RWPE2 (cell line): ENCODE results near the gene PHTF2.
A peak's percentile ranks its signal among the peaks of the same experiment; 100 is the strongest.

ENCODE experiments used
- ATAC-seq: fragments of 200-7000 bp; cut with Tn5 transposase; 3 replicates; pipeline ENCODE4 v1.9.1; 2021; ENCODE audit warnings: low read depth
- DNase-seq: peaks from one replicate; pipeline ENCODE4 v3.0.0-alpha.2; 2020; ENCODE audit warnings: low spot score
- H3K27ac ChIP-seq: fragments of 450-650 bp; 2 replicates; pipeline ENCODE4 v1.5.1; 2017; ENCODE audit warnings: mild to moderate bottlenecking; ENCODE audit not compliant: poor library complexity, severe bottlenecking
- H3K27me3 ChIP-seq: fragments of 250-450 bp; sonication (Bioruptor Pico); 2 replicates; pipeline ENCODE4 v1.5.1; 2021; ENCODE audit warnings: mild to moderate bottlenecking, moderate library complexity; ENCODE audit not compliant: insufficient read depth, poor library complexity, severe bottlenecking
- H3K36me3 ChIP-seq: fragments of 250-450 bp; sonication (Bioruptor Pico); 2 replicates; pipeline ENCODE4 v1.5.1; 2020; ENCODE audit warnings: low read depth, mild to moderate bottlenecking, moderate library complexity
- H3K4me1 ChIP-seq: fragments of 250-450 bp; sonication (Bioruptor Pico); 2 replicates; pipeline ENCODE4 v1.5.1; 2021; ENCODE audit warnings: mild to moderate bottlenecking, moderate library complexity; ENCODE audit not compliant: insufficient read depth, poor library complexity, severe bottlenecking
- H3K4me3 ChIP-seq: fragments of 250-450 bp; sonication (Bioruptor Pico); 2 replicates; pipeline ENCODE4 v1.5.1; 2021; ENCODE audit warnings: mild to moderate bottlenecking, moderate library complexity; ENCODE audit not compliant: severe bottlenecking
- H3K9me3 ChIP-seq: fragments of 250-450 bp; sonication (Bioruptor Pico); 2 replicates; pipeline ENCODE4 v1.5.1; 2021; ENCODE audit warnings: mild to moderate bottlenecking, moderate library complexity; ENCODE audit not compliant: severe bottlenecking
- CTCF ChIP-seq: fragments of 450-650 bp; IDR thresholded peaks from one replicate; pipeline ENCODE4 v1.5.1; 2017; ENCODE audit warnings: mild to moderate bottlenecking, moderate library complexity; ENCODE audit not compliant: poor library complexity, severe bottlenecking

PHTF2 gene

GRCh38 chr7:77918676-77919075 lies 120.1 kb downstream of the PHTF2 start:
- Histone ChIP-seq H3K9me3 (no peaks in the 10 kb centered on the region), H3K4me1 (no peaks in the 10 kb centered on the region), H3K4me3 (no peak overlapping the region), H3K36me3 (peaks cover 4% of the 10 kb centered on the region; the same call in 1 of the 2 replicates), H3K27me3 (no peaks in the 10 kb centered on the region), H3K27ac (no peak overlapping the region)
- DNase-seq (no peak), ATAC-seq (no peak)
- TF ChIP-seq CTCF = no peak

- no peak for ATAC-seq
- Histone ChIP-seq H3K27ac (no peak overlapping the region), H3K4me1 (no peaks in the 10 kb centered on the region), H3K4me3 (no peak overlapping the region), H3K36me3 (peaks cover 4% of the 10 kb centered on the region; the same call in 1 of the 2 replicates), H3K27me3 (no peaks in the 10 kb centered on the region), H3K9me3 (no peaks in the 10 kb centered on the region)
- no peak for DNase-seq
- TF ChIP-seq CTCF = no peak
These were observed 124.8 kb downstream of the PHTF2 start for GRCh38 chr7:77923419-77923818.

GRCh38 chr7:77930496-77930895 lies 131.9 kb downstream of the PHTF2 start:
- Histone ChIP-seq H3K27me3 (no peaks in the 10 kb centered on the region), H3K4me3 (no peak overlapping the region), H3K9me3 (no peaks in the 10 kb centered on the region), H3K27ac (no peak overlapping the region), H3K4me1 (no peaks in the 10 kb centered on the region), H3K36me3 (0 out of 2 replicates have a peak, but pooled peaks cover 5% of the 10 kb centered on the region)
- TF ChIP-seq CTCF = no peak
- ATAC-seq = no peak
- DNase-seq = no peak

GRCh38 chr7:77931841-77932240 lies 133.3 kb downstream of the PHTF2 start:
- ATAC-seq (no peak), DNase-seq (no peak)
- H3K4me1 ChIP-seq = no peaks in the 10 kb centered on the region
- no peak overlapping the region for H3K27ac ChIP-seq
- no peak for TF ChIP-seq CTCF
- H3K4me3 ChIP-seq = no peak overlapping the region
- no peaks in the 10 kb centered on the region for H3K27me3 ChIP-seq
- H3K9me3 ChIP-seq = no peaks in the 10 kb centered on the region
- 0 out of 2 replicates have a peak, but pooled peaks cover 5% of the 10 kb centered on the region for H3K36me3 ChIP-seq

GRCh38 chr7:77933394-77933793 lies 134.8 kb downstream of the PHTF2 start:
- DNase-seq = no peak
- no peak overlapping the region for H3K27ac ChIP-seq

More at GRCh38 chr7:77933394-77933793, 134.8 kb downstream of the PHTF2 start:
- no peaks in the 10 kb centered on the region for H3K9me3 ChIP-seq
- H3K4me1 ChIP-seq = peaks cover 5% of the 10 kb centered on the region
- peak; percentile 68 for ATAC-seq
- TF ChIP-seq CTCF = no peak
- H3K27me3 ChIP-seq = no peaks in the 10 kb centered on the region
- 0 out of 2 replicates have a peak, but pooled peaks cover 5% of the 10 kb centered on the region for H3K36me3 ChIP-seq
- no peak overlapping the region for H3K4me3 ChIP-seq
